Measurements from ENCODE around the gene SAMD5.
"Not testable (repeated sequence)": the region's sequence is repeated elsewhere in the genome, so short reads cannot be mapped to it uniquely, and the experiment has no call there.

SAMD5 gene

GRCh38 chr6:147538821-147539220 is 30.3 kb downstream of the SAMD5 start:
- no peak for TF ChIP-seq CTCF (IDR thresholded peaks at IDR 0.05; ENCODE audit: low read length, missing control alignments)
- H3K4me3 ChIP-seq (replicated peaks; ENCODE audit: low read depth, low read length), result no peak overlapping the region
- no peak for DNase-seq (ENCODE audit: low read depth)

GRCh38 chr6:147540075-147540474 is 31.6 kb downstream of the SAMD5 start:
- no peak overlapping the region for H3K4me3 ChIP-seq (replicated peaks; ENCODE audit: low read depth, low read length)
- no peak for DNase-seq (ENCODE audit: low read depth)
- no peak for TF ChIP-seq CTCF (IDR thresholded peaks at IDR 0.05; ENCODE audit: low read length, missing control alignments)

DNA sequence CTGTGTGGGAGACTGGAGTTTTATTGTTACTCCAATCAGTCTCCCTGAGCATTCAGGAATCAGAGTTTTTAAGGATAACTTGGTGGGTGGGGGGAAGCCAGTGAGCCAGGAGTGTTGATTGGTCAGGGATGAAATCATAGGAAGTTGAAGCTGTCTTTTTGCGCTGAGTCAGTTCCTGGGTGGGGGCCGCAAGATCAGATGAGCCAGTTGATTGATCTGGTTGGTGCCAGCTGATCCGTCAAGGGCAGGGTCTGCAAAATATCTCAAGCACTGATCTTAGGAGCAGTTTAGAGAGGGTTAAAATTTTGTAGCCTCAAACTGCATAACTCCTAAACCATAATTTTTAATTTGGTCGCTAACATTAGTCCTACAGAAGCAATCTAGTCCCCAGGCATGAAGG is 33.9 kb downstream of the SAMD5 start:
- H3K4me3 ChIP-seq (replicated peaks; ENCODE audit: low read depth, low read length), result not testable (repeated sequence)

GRCh38 chr6:147544420-147544819 is 35.9 kb downstream of the SAMD5 start:
- H3K4me3 ChIP-seq (replicated peaks; ENCODE audit: low read depth, low read length), result no peak overlapping the region
- no peak for DNase-seq (ENCODE audit: low read depth)
- TF ChIP-seq CTCF (IDR thresholded peaks at IDR 0.05; ENCODE audit: low read length, missing control alignments), result no peak

More for the DNA sequence above, 33.9 kb downstream of the SAMD5 start:
- not testable (repeated sequence) for DNase-seq (ENCODE audit: low read depth)

DNA sequence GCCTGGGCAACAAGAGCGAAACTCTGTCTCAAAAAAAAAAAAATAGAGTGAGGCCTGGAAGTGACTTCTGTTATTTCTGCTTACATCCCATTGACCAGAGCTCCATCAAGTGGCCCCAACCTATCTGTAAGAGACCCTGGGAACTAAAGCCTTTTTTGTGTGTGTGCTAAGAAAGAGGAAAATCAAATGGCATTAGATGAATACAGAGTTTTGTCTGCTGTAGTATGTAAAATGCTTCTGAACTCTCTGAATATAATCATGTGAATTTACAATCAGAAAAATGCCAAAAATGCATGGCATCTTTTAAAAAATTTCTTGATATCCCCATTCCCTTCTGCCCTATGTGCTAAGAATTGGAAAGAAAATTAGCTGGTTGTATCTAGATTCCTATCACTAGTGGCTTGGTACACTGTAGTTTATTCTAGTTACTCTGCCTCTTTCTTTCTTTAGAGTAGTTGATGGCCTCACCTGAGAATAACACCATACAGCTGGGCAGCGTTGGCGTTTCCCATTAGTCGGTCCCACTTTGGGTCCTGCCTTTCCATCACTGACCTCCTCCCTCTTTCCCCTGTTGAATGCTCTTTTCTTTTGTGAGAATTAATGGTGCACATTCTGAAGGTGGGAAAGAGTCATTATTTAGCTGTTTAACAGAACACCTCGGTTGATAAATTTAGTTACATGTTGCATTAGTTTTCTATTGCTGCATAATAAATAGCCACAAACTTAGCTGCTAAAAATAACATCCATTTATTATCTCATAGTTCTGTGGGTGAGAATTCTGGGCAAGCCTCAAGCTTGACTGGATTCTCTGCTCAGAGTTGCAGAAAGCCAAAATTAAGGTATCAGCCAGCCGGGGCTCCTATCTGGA is 38.2 kb downstream of the SAMD5 start:
- no peak for DNase-seq (ENCODE audit: low read depth)
- H3K4me3 ChIP-seq (replicated peaks; ENCODE audit: low read depth, low read length), result no peak overlapping the region
- TF ChIP-seq CTCF (IDR thresholded peaks at IDR 0.05; ENCODE audit: low read length, missing control alignments), result no peak

DNA sequence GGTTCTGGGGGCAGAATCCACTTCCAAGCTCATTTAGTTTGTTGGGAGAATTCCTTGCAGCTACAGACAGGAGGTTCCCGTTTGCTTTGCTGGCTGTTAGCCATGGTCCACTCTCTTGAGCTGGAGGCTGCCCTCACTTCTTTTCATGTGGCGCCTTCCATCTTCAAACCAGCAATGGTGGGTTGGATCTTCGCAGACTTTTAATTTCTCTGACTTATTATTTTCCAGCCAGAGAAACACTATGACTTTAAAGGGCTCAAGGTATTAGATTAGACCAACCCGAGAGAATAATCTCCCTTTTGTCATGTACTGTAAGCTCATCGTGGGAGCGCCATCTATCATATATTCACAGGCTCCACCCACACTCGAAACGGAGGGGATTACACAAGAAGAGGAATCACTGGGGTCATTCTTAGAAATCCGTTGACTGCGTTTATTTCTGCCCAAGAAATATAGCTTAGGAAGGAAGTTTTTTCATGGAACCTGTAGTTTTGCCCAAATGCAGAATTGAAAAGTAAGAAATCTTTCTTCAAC is 38.9 kb downstream of the SAMD5 start:
- H3K4me3 ChIP-seq (replicated peaks; ENCODE audit: low read depth, low read length), result no peak overlapping the region
- DNase-seq (ENCODE audit: low read depth), result peak; percentile 3
- no peak for TF ChIP-seq CTCF (IDR thresholded peaks at IDR 0.05; ENCODE audit: low read length, missing control alignments)

GRCh38 chr6:147548921-147549475 is 40.5 kb downstream of the SAMD5 start:
- TF ChIP-seq CTCF (IDR thresholded peaks at IDR 0.05; ENCODE audit: low read length, missing control alignments), result no peak
- no peak for DNase-seq (ENCODE audit: low read depth)
- no peak overlapping the region for H3K4me3 ChIP-seq (replicated peaks; ENCODE audit: low read depth, low read length)
